ENCODE data around the gene DHRS2. TPM values are rescaled to one million over a fixed set of nuclear protein-coding genes. Genes with fewer than 3 reads are reported as not detected.

DHRS2 gene
- total and polyA plus RNA-seq, 10 of the 15 experiments (the other 5 are each of a cell fraction or from before 2014, with no cell fraction given), result 0.09 to 1.8 (median 0.73) TPM; not detected in 1

DNA sequence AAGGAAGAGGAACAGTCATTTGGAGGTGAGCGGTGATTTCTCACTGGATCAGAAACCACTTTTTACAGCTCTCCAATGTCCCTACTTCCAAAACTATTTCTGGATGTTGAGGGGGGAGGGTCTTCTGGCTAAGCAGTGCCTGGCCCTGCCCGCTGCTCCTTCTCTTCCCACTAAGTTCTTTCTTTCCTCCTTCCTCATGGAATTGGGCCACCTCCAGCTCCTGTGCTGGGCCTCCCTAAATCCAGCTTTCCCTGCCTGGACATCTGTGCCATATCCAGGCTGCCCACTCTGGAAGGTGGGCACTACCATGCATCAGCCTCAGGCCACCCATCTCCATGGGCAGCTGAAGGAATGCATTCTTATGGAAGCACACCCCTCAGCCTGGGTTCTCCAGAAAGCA, 11.5 kb downstream of the DHRS2 start:
- no peak for TF ChIP-seq NFYB (IDR thresholded peaks at IDR 0.05; ENCODE audit: insufficient read depth, low read depth, low read length)
- TF ChIP-seq NRF1 (conservative IDR thresholded peaks at IDR 0.05; ENCODE audit: low read depth, low read length), result no peak
- TF ChIP-seq CEBPB (IDR thresholded peaks at IDR 0.05; ENCODE audit: borderline replicate concordance in 1 of 2, low read depth in 2 of 2, low read length in 2 of 2), result no peak
- no peak for TF ChIP-seq ZNF274 (IDR thresholded peaks at IDR 0.05; ENCODE audit: insufficient read depth, insufficient read length)
- no peak for TF ChIP-seq HDGF (IDR thresholded peaks at IDR 0.05)
- TF ChIP-seq BHLHE40 (IDR thresholded peaks at IDR 0.05; ENCODE audit: borderline replicate concordance in 1 of 2, low read depth in 2 of 2, low read length in 1 of 2), result no peak
- TF ChIP-seq, protein P1, sequence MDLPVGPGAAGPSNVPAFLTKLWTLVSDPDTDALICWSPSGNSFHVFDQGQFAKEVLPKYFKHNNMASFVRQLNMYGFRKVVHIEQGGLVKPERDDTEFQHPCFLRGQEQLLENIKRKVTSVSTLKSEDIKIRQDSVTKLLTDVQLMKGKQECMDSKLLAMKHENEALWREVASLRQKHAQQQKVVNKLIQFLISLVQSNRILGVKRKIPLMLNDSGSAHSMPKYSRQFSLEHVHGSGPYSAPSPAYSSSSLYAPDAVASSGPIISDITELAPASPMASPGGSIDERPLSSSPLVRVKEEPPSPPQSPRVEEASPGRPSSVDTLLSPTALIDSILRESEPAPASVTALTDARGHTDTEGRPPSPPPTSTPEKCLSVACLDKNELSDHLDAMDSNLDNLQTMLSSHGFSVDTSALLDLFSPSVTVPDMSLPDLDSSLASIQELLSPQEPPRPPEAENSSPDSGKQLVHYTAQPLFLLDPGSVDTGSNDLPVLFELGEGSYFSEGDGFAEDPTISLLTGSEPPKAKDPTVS (IDR thresholded peaks at IDR 0.05; ENCODE audit: low read depth, low read length), result no peak
- TF ChIP-seq, protein P2, sequence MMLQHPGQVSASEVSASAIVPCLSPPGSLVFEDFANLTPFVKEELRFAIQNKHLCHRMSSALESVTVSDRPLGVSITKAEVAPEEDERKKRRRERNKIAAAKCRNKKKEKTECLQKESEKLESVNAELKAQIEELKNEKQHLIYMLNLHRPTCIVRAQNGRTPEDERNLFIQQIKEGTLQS (IDR thresholded peaks at IDR 0.05; ENCODE audit: borderline replicate concordance, extremely low read depth, low read depth, low read length), result no peak
- TF ChIP-seq FOXK2 (IDR thresholded peaks at IDR 0.05), result no peak
- TF ChIP-seq, protein P3, sequence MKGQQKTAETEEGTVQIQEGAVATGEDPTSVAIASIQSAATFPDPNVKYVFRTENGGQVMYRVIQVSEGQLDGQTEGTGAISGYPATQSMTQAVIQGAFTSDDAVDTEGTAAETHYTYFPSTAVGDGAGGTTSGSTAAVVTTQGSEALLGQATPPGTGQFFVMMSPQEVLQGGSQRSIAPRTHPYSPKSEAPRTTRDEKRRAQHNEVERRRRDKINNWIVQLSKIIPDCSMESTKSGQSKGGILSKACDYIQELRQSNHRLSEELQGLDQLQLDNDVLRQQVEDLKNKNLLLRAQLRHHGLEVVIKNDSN (IDR thresholded peaks at IDR 0.05; ENCODE audit: borderline replicate concordance, extremely low read length, insufficient read depth, low read depth, low read length), result no peak
- no peak for TF ChIP-seq POU2F2 (IDR thresholded peaks at IDR 0.05; ENCODE audit: borderline replicate concordance, low read depth, low read length)
- no peak for TF ChIP-seq ZNF622 (IDR thresholded peaks at IDR 0.05)
- intact Hi-C loops (cut with micrococcal nuclease; ENCODE audit: unreplicated experiment), result no loop called here
- CTCF ChIA-PET, result interaction anchor here (1.6 kb wide), 1 partner anchor 58 kb away, joined by 5 read pairs; no protein-coding TSS in a partner anchor
- WGBS (ENCODE audit: insufficient coverage, insufficient replicate concordance, low lambda C conversion rate, missing lambda C conversion rate), result 44% methylated on average over 2 of the region's 2 CpGs
- Histone ChIP-seq H2AFZ (ENCODE audit: control insufficient read depth, low read depth, low read length) (no peak overlapping the region), H3K27ac (ENCODE audit: control insufficient read depth, insufficient read depth) (no peak overlapping the region), H3K4me1 (ENCODE audit: control insufficient read depth, insufficient read depth, low read length) (no peaks in the 10 kb centered on the region), H3K36me3 (ENCODE audit: control insufficient read depth in 2 of 2, insufficient read depth in 2 of 2, low read length in 1 of 2) (no peaks in the 10 kb centered on the region), H4K20me1 (ENCODE audit: control insufficient read depth, insufficient read depth) (no peaks in the 10 kb centered on the region), H3K4me2 (ENCODE audit: control insufficient read depth, insufficient read depth) (no peak overlapping the region), H3K9me3 (replicated peaks; ENCODE audit: control insufficient read depth, insufficient read depth, low read length) (no peaks in the 10 kb centered on the region), H3K27me3 (replicated peaks in 1 of 2; ENCODE audit: control insufficient read depth in 2 of 2, insufficient read depth in 2 of 2, low read length in 1 of 2) (no peaks in the 10 kb centered on the region), H3K9ac (ENCODE audit: control insufficient read depth, insufficient read depth, low read length) (no peak overlapping the region), H3K79me2 (ENCODE audit: control insufficient read depth, insufficient read depth, low read length) (no peaks in the 10 kb centered on the region), H3K4me3 (no peak overlapping the region)
- RAD21 ChIA-PET (ENCODE audit: unreplicated experiment), result no interaction called here
- POLR2A ChIA-PET, result no interaction called here
- in situ Hi-C loops (cut with MboI), result no loop called here
- BruUV-seq (replicated peaks), result no TSS peak
- DNase-seq (ENCODE audit: low read depth, low spot score) (no peak), ATAC-seq (no peak), FAIRE-seq (no peak)
- SMC1A ChIA-PET (ENCODE audit: uncharacterized antibody, unreplicated experiment), result no interaction called here

All from GM12878 (cell line).